Measurements from ENCODE around the gene HES1. TPM values are rescaled to one million over a fixed set of nuclear protein-coding genes. Genes with fewer than 3 reads are reported as not detected.

Gene HES1
- total RNA-seq, 4 donors from 2014 or later: 23.1 to 50.9 (median 41.2) TPM

DNA sequence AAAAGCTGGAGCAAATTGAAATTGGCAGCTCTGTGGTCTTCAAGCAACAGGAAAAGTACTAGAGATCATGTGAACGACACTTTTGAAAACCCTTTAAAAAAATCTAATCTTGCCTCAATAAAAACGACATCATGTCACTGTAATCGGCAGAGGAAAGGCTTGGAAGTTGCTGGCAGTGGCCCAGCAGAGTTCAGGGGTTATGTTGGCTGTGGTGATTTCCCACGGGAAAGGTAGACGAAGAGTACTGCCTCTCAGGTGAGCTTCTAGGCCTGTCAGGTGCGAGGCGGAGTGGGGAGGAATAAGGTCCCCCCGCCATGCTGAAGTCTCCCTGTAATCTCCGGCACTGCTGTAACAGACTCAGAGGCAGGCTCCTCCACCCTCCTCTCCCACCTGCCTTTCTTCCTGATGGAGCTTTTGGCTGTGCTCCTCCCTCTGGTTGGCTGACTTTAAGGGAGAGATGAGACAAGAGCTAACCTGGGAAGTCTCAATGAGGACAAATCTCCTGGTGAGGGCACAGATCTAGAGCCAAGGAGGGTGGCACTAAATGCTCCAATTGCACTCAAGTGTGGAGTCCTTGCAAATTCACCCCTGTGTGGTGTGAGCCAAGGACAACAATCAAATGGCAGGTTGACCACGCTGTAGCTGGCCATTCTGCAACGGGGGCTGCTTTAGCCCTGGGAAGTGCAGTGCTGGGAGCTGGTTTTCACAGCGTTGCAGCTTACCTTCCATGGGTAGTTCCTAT is 18.7 kb upstream of the HES1 start:
- no peaks in the 10 kb centered on the region for H3K9me3 ChIP-seq
- TF ChIP-seq, protein P1, sequence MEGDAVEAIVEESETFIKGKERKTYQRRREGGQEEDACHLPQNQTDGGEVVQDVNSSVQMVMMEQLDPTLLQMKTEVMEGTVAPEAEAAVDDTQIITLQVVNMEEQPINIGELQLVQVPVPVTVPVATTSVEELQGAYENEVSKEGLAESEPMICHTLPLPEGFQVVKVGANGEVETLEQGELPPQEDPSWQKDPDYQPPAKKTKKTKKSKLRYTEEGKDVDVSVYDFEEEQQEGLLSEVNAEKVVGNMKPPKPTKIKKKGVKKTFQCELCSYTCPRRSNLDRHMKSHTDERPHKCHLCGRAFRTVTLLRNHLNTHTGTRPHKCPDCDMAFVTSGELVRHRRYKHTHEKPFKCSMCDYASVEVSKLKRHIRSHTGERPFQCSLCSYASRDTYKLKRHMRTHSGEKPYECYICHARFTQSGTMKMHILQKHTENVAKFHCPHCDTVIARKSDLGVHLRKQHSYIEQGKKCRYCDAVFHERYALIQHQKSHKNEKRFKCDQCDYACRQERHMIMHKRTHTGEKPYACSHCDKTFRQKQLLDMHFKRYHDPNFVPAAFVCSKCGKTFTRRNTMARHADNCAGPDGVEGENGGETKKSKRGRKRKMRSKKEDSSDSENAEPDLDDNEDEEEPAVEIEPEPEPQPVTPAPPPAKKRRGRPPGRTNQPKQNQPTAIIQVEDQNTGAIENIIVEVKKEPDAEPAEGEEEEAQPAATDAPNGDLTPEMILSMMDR (IDR thresholded peaks at IDR 0.05): no peak
- TF ChIP-seq POLR2A (IDR thresholded peaks at IDR 0.05): no peak
- no peaks in the 10 kb centered on the region for H3K4me1 ChIP-seq
- H3K36me3 ChIP-seq: no peaks in the 10 kb centered on the region
- H3K4me3 ChIP-seq: no peak overlapping the region
- H3K27ac ChIP-seq: no peak overlapping the region
- H3K27me3 ChIP-seq: no peaks in the 10 kb centered on the region
- intact Hi-C loops (cut with DNase I; ENCODE audit: low total_unique reads): no loop called here
- no peak for DNase-seq

DNA sequence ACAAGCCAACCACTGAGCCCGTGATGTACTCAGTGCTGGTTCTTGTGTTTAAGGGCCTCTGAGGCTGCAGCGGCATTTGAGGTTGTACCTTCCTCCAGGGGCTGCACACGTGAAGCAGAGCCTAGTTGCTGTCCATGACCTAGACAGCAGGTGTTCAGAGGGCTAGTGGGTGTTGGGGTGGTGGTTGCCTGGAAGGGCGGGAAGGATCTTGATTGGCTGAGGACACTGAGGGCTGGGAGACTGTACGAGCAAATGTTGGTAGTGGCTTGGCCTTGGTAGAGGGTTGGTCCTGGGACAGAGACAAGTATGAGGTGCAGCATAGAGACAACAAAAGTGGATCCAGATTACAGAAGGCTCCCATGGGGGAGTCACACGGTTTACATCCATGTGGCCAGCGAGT is 17.0 kb upstream of the HES1 start:
- Histone ChIP-seq H3K9me3 (no peaks in the 10 kb centered on the region), H3K27me3 (no peaks in the 10 kb centered on the region), H3K4me1 (no peaks in the 10 kb centered on the region), H3K36me3 (no peaks in the 10 kb centered on the region), H3K27ac (no peak overlapping the region), H3K4me3 (no peak overlapping the region)
- TF ChIP-seq POLR2A (IDR thresholded peaks at IDR 0.05): no peak
- TF ChIP-seq, protein P1 (IDR thresholded peaks at IDR 0.05): no peak
- intact Hi-C loops (cut with DNase I; ENCODE audit: low total_unique reads): no loop called here
- no peak for DNase-seq

DNA sequence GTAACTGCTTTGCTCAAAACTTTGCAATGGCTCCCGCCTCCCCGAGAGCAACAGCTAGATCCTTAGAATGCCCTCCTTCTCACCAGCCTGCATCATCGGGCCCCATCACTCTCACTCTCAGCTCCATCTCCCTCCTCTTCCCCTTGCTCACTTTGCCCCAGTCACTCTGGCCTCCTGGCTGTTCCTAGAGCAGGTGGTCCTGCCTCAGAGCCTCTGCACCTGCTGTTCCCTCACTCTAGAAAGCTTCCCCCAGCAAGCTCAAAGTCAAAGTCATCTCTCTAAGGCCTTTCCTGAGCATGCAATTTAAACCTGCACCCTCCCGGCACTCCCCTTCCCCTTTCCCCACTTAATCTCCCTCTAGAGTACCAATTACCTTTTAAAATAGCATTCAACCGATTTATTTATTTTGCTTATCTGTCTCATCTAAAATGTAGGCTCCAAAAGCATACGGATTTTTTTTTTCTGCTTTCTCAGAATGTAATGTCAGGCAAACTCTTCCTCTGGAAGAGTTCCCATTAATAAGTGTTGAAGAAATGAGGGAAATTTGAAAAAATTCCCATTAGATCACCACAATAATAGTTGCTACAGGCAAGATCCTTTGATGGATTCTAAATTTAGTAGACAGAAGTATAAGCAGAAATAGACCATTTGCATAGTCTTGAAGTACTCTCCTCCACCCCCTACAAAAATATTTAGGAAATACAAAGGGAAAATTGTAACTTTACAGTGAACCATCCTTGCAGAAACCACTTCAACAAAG is 15.9 kb upstream of the HES1 start:
- H3K4me3 ChIP-seq: no peak overlapping the region
- intact Hi-C loops (cut with DNase I; ENCODE audit: low total_unique reads): no loop called here
- no peak for DNase-seq
- no peaks in the 10 kb centered on the region for H3K4me1 ChIP-seq
- no peaks in the 10 kb centered on the region for H3K36me3 ChIP-seq
- TF ChIP-seq POLR2A (IDR thresholded peaks at IDR 0.05): no peak
- TF ChIP-seq, protein P1 (IDR thresholded peaks at IDR 0.05): no peak
- H3K9me3 ChIP-seq: no peaks in the 10 kb centered on the region
- H3K27me3 ChIP-seq: no peaks in the 10 kb centered on the region
- H3K27ac ChIP-seq: no peak overlapping the region

DNA sequence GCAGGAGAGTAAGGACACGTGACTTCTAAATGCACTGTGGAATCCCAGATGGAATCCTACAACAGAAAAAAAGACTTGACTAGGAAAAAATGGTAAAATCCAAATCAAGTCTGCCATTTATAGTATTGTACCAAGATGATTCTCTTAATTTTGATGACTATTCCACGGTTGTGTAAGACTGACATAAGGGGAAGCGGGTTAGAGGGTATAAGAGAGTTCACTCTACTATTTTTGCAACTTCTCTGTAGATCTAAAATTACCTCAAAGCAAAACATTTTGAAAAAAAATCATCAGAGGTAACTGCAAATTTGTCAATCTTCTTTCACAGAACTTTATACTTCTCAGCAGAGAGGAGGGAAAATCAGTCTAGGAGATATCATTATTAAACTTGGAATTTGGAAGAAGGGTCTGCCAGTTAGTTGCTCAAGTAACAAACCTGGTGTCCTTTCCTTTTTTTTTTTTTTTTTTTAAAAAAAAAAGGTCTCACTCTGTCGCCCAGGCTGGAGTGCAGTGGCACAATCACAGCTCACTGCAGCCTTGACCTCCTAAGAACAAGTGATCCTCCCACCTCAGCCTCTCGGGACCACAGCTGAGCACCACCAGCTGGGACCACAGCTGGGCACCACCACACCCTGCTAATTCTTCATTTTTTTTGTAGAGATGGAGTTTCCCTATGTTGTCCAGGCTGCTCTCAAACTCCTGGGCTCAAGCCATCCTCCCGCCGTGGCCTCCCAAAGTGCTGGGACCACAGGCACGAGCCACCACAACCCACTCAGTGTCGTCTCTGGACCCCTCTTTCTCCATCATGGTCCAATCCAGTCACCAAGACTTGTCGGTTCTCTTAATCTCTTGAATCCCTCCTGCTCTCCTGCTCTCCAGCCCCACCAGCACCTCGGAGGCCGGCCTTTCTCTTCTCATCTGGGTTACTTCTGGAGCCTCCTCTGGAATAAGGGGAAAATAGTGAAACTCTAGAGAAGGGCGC is 14.9 kb upstream of the HES1 start:
- Histone ChIP-seq H3K36me3 (no peaks in the 10 kb centered on the region), H3K9me3 (no peaks in the 10 kb centered on the region), H3K27ac (no peak overlapping the region), H3K27me3 (no peaks in the 10 kb centered on the region), H3K4me3 (no peak overlapping the region), H3K4me1 (no peaks in the 10 kb centered on the region)
- DNase-seq: no peak
- intact Hi-C loops (cut with DNase I; ENCODE audit: low total_unique reads): no loop called here
- no peak for TF ChIP-seq POLR2A (IDR thresholded peaks at IDR 0.05)
- TF ChIP-seq, protein P1 (IDR thresholded peaks at IDR 0.05): no peak

Data from uterus (tissue), 4 donors.